Activated naive CD4-positive, alpha-beta T cell treated with Interleukin-2 at 50 U/mL for 16 hours (primary cell): ENCODE measurements around the gene ELMO2.
A peak's percentile ranks its signal among the peaks of the same experiment; 100 is the strongest.

ENCODE experiments used
- DNase-seq: peaks from one replicate; pipeline ENCODE4 v3.0.0-alpha.2; 2020

Gene ELMO2

GRCh38 chr20:46365487-46366220 lies 40.8 kb downstream of the ELMO2 start:
- no peak for DNase-seq

DNA sequence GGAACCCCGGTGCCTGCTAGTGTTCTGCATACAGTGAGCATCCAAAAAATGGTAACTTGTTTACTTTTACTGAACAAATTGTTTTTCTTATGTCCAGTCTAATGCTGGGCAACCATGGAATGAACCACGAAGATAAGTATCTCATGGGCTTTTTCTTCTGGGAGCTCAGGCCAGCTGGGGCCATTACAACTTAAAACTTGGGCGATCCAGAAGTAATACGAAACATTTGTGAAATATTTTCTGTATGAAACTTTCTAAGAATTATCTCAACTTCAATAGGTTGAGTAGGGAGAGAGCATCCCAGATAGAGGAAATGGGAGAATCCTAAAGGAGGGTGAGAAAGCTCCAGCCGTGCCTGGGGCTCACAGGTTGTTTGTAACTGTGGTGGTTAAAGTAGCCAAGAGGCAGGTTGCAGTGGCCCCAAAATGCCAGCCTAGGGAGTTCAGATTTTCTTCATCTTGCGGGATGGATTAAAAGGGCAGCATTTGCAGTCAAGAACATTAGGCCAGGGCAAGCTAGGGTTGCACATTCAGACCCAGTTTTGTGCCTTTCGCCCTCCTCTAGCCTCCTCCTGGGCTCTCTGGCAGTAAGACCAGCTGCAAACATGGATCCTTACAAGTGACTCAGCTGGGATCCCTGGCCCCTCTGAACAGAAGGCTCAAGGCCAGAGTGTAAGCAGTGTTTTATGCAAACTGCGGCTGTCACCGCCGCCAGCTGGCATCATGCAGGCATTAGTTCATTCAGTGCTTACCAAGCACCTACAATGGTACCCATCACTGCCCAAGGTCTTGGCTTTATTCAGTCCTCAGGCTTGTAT lies 41.5 kb downstream of the ELMO2 start:
- DNase-seq: no peak

GRCh38 chr20:46363874-46364669 lies 42.3 kb downstream of the ELMO2 start:
- DNase-seq: peak; percentile 85

DNA sequence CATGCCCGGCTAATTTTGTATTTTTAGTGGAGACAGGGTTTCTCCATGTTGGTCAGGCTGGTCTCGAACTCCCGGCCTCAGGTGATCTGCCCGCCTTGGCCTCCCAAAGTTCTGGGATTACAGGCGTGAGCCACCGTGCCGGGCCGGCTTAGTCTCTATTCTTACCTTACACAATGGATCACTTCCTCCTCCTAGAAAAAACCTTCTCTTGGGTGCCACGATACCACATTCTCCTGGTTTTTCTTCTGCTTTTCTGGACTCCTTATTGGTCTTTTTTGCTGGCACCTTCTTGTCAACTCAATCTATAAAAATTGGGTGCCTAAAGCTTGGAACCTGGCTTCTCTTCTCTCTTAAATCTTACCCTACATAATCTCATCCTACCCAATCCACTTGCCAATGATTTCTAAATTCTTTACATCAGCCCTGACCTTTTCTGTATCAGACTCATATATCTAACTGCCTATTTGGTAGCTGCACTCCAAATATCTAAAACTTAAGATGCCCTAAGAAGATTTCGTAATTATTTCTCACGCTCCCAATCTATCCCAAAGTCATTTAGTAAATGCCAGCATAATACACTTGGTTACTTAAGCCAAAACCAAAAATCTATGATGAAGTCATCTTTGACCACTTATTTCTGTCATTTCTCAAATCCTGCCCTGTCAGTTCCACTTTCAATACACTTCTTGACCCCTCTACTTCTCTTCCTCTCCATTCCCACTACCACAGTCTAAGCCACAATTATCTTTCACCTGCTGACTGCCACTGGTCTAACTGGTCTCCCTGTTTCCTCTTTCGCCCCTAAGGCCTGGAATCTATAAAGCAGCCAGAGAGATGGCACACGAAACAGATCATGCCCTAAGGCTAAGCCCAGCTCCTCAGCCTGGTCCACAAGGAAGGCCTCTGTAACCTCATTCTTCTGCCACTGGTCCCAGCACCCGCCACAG lies 43.2 kb downstream of the ELMO2 start:
- DNase-seq: no peak

DNA sequence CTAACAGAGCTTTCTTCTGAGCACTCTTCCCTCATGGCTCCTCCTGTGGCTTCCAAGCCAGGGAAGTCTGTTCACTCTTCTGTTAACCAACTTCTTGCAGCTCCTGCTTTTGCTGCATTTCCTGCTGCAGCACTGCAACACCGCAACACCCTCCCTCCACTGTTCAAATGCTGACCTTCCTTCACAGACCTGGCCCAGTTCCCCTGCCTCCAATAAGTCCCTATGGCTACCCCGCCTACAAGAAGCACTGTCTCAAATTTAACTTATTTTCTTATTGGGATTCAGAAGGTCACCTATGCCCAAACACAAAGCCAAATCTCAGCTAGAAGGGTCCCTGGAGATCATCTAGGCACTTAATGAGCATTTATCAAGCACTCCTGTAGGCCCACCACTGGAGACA lies 44.6 kb downstream of the ELMO2 start:
- no peak for DNase-seq

GRCh38 chr20:46361381-46361780 lies 45.0 kb downstream of the ELMO2 start:
- DNase-seq: peak; percentile 35

DNA sequence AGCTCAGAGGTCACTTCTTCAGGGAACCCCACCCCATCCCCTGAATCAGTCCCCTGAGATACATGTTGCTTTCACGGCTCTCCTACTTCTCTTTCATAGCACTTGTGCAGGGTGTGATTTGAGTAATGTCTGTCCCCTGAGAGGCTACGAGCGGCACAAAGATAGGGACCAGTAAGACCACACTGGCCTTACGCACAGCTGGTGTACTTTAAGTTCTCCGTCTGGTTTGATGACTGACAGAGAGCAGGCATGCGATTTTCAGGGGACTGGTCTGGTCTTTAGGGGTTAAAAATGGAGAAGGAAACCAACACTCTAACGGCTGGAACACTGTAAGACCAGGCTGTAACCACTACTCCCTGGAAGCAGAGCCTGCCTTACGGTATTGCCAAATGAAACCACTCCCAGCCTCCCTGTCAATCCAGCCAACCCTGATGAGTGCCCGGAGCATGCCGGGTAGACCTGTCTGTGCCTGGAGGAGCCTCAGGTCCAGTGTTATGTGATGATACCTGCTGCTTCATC lies 47.1 kb downstream of the ELMO2 start:
- no peak for DNase-seq

DNA sequence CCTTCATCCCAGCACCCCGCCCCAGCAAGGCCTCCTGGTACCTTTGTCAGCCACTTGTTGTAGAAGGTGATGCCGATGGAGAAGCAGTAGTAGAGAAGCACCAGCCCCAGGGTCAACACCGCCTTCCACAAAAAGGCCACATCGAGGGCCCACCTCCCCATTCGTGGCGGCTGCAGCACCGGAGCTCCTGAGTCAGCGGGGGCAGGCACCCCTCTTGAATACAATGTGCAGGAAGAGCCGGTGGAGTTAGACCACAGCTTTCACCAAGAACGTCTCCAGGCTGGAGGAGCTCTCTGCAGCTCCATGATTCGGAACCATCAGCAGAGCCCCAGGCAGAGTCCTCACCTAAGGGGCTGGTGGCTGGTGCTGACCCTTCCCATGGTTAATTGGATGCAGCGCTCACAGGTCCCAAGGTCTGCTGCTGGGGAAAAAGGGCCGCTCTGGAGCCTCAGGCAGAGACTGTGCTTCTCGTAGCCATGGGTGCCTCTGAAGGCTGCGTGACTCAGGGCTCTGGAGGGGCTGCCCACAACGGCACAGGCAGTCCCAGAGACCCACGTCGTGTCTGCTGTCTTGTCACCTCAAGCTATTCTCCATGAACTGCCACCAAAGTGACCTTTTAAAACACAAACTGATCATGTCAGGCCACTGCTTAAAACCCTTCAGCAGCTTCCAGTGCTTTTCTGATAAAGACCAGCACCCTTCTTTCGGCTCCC lies 47.9 kb downstream of the ELMO2 start:
- no peak for DNase-seq

DNA sequence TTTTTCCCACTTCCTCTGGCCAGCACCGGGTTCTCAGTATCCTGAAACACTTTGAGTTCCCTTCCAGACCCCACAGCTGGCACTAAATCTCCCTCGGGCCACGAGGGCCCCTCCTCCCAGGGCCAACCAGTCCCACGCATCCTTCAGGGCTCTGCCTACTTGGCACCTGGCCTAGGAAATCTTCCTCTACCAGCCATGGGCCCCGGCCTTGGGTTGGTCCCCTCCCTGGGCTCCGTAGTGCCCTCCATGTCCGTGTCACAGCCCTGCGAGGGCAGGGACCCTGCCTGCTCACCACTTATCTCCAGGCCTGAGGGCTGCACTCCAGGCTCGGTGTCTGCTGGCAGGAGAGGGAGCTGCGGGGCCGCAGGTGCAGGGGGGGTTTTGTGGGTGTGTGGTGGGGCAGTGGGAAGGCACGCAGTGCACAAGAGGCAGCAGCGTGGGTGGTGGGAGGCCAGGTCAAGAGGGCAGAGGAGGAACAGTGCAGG lies 49.3 kb downstream of the ELMO2 start:
- DNase-seq: no peak

- no peak for DNase-seq
Measured at GRCh38 chr20:46356195-46357029, 50.0 kb downstream of the ELMO2 start.

DNA sequence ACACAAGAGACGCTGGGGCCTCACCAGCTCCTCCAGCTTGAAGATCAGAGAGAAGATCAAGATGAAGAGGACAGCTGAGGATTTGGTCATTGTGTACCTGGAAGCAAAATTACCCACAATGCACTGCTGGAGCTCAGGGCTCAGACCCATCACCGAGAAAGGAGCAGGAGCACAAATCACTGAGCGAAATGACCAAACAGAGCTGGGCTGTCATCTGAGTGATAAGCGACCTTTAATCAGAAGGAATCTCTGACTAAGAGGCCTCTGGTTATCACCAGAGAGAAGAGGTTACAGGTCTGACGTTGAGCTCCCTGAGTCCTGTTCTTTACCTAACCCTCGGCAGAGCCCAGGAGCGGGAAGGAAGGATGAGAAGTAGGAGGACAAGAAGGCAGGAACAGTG lies 50.6 kb downstream of the ELMO2 start:
- DNase-seq: no peak

DNA sequence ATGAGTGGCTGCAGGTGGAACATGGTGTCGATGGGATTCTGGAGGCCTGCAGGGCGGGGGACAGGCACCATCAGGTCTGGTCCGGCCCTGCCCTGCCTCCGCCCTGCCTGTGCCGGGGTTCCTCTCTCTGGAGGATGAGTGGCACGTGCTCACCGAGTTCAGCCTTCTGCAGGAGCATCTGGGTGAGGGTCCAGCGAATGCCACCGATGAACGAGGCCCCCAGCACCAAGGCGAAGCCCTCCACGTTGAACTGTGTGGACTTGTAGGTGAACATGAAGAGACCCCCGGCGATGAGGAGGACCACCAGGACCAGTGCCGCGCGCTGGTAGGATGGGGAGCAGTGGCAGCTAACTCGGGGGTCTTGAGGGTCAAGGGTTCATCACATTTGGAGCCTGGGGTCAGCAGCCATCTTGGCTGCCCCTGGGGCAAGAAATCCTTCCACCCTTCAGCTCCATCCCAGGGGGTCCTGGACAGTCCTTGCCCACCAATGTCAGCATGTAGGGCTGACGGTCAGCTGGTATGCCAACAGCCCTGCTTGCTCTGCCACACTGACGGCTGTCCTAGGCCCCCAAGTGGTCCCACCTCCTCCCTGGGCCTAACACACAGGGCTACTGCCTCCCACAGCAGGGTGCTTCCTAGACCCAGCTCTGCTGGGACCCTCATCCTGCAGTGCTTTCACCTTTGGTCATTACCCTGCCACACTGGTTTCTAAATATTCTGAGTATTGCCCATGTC lies 51.3 kb downstream of the ELMO2 start:
- DNase-seq: no peak

- no peak for DNase-seq
Measured at GRCh38 chr20:46354207-46354555, 52.2 kb downstream of the ELMO2 start.

DNA sequence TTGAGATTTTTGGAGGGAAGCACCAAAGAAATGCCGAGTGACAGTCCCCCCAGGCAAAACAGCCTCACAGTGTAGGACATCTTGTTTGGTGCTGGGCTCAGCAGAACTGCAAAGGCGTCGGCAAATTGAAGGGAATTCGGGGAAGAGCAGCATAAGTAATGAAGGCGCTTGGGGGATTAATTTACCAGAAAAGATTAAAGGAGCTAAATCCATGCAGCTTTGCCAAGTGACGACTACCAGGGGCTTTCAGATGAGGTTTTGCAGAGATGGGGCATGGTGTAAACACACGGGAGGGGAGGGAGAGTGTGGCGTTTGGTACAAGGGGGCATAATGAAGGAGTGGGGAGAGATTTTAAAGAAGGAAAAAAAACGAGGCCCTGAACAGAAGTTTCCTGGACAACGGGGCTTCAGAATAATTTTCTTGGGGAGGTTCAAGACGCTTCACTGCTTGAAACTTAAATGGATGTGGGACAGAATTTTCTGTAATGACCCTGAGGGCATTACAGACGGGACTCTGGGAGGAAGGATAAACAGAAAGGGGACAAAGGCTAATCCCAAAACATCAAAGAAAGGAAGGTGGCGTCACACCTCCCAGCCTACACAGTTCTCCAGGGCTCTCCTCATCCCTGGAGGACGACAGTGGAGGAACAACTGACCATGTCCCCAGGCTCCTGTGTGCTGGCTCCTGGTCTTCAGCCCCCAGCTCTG lies 52.8 kb downstream of the ELMO2 start:
- no peak for DNase-seq

DNA sequence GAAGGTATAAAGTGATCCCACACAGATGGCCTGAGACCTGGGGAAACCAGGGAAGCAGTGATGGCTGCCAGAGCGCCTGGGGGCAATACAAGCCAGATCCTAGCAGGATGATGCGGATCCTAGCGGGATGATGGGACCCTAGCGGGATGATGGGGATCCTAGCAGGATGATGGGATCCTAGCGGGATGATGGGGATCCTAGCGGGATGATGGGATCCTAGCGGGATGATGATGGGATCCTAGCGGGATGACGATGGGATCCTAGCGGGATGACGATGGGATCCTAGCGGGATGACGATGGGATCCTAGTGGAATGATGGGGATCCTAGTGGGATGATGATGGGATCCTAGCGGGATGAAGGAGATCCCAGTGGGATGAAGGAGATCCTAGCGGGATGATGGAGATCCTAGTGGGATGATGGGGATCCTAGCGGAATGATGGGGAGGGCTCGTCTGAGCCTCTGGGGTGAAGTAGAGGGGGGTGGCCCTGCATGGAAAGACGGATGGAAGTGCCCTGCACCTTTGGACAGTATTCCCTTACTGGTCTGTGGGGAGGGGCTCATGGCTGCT lies 54.0 kb downstream of the ELMO2 start:
- no peak for DNase-seq

- no peak for DNase-seq
Measured at GRCh38 chr20:46351357-46352058, 54.9 kb downstream of the ELMO2 start.

DNA sequence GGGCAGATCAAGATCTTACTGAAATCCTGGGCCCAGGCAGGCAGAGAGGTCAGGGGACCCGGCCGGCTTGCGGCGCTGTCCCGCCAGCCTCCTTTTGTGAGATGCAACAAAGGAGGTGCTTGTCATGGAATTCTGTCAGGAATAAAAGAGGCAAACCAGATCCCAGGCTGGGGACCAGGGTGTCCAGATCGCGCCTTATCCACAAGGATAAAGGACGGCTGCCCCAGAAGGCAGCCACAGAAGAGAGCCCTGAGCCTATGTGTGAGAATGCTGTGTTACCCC lies 55.5 kb downstream of the ELMO2 start:
- DNase-seq: no peak
